GM12874 (cell line): Measurements from ENCODE around the gene TPH2.

Experiments
- CTCF ChIP-seq: IDR thresholded peaks from 2 replicates; pipeline ENCODE4 v1.5.1; 2011; ENCODE audit warnings: low read depth, mild to moderate bottlenecking, control low read depth, low read length, moderate library complexity; ENCODE audit not compliant: insufficient read depth

Gene TPH2

DNA sequence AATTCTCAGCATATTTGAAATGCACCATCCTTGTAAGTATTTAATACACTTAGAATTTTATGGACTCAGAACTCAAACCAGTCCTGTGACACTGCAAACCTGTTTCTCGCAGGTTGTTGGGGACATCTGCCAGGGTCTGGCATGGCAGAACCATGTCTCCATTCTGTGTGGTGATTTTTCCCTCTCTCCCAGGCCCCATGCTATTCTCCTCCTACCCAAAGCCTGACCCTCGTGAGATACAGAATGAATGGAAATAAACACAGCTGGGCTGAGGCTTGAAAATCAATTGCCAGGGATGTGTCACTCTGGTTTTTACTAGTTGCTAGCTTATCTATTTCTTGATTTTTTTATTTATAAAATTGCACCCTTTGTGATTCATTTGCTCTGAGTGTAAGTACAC, 19.8 kb downstream of the TPH2 start:
- no peak for TF ChIP-seq CTCF

DNA sequence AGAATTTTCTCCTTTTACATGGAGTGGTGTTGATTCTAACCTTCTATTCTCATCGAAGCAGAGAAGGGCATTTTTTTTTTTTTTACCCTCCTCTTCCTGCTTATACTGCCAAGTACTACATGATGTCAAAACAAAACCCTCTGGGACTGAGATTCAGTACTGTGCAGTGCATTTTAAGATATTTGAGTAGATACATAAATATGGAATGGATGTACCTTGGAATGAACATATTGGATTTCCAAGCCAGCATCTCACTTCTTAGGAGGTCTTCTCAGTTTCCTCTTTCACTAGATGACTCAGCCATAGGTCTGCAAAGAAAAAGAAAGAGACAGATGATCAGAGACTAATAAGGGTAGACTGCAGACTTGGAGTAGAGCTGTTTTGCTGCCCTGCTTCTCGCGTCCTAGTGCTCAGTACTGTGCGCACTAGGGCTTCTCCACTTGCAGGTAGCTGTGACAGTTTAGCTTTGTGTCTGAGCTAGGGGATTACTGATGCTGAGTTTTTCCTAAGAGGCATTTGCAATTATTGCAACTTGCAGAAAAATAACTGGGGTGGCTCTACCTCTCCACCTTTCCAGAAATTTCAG, 20.4 kb downstream of the TPH2 start:
- no peak for TF ChIP-seq CTCF

DNA sequence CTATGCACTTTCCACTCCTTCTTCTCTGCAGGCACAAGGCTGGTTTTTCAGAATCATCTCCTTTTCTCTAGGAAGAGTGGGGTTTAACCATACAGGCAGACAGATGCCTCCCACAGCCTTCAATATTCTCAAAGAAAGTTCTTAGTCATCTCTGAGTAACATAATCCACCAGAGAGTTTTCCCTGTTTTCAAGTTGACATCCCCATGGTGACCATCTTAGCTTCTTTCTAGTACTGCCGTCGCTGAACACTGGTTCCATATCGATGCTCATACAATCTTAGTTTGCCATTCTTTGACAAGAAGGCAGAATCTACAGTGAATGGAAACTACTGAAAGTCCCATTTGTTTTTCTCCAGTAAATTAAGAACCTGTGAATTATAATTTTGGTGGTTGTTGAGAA, 28.6 kb downstream of the TPH2 start:
- TF ChIP-seq CTCF, result no peak

DNA sequence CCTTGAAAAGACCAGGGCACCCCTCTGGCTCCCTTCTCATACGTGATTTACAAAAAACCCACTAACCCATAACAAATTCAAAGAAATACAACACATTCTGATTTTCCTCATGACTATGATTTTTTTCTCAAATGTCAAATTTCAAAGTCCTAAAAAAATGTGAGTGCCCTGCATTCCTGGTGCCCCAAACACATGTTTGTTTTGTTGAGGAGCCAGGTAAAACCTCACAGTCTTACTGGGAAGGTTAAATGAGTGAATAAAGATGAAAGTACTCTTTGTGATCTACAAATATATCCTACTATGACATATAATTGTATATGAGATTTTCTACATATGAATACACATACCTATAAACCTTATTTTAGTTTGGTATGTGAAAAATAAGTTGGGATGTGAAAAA, 30.7 kb downstream of the TPH2 start:
- no peak for TF ChIP-seq CTCF

DNA sequence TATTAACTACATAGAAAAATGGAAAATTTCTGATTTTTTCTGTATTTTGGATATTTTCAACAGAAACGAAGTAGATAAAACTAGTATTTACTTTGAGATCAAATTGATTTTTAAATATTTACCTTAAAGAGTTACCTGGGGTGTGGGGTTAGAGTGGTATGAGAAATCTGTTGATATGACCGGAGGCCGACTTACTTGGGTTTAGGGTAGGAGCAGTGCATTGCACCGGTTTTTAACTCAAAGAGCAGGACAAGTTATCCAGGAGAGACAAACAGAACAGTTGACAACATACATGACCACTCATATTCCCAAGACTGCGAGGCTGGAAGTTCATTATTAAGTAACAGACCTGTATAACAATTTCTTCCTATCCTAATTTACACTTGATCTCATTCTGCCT, 31.4 kb downstream of the TPH2 start:
- TF ChIP-seq CTCF, result no peak

- TF ChIP-seq CTCF, result no peak
Observed at GRCh38 chr12:71972441-71973074, 33.9 kb downstream of the TPH2 start.

DNA sequence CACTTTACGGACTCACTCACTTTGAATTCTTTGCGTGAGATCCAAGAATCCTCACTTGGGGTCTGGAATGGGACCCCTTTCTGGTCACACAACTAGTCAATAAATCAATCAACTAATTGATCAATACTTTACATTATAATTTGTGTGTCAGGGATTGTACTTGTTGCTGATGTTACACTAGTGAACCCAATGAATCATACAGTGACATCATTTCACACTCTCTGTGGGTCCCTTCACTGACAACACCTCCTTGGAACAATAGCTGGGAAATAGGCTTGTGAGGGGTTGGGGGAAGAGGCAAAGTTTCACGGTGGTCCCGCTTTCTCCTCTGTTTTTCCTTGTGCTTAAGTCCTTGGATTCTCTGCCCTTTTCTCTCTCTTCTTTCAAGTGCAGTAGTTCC, 35.0 kb downstream of the TPH2 start:
- no peak for TF ChIP-seq CTCF

GRCh38 chr12:71980538-71980937, 41.9 kb downstream of the TPH2 start:
- TF ChIP-seq CTCF, result no peak
